ENCODE results near the gene GJA4.

DNA sequence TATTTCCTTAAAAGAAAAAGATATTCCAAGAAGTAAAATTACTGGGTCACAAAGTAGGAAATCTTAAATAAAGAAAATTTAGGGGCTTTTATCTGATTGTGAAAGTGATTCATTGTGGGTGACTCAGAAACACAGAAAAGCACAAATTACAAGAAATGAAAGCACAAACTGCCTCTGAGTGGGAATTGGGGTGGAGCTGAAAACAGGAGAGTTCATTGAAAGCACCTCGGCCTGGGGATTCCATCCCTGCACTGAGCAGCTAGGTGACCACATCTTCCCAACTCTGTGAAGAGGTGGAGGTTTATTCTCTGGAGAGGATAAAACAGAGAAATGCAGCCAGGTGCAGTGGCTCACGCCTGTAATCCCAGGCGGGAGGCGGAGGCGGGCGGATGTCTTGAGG is 7.4 kb downstream of the GJA4 start:
- TF ChIP-seq, protein P1, sequence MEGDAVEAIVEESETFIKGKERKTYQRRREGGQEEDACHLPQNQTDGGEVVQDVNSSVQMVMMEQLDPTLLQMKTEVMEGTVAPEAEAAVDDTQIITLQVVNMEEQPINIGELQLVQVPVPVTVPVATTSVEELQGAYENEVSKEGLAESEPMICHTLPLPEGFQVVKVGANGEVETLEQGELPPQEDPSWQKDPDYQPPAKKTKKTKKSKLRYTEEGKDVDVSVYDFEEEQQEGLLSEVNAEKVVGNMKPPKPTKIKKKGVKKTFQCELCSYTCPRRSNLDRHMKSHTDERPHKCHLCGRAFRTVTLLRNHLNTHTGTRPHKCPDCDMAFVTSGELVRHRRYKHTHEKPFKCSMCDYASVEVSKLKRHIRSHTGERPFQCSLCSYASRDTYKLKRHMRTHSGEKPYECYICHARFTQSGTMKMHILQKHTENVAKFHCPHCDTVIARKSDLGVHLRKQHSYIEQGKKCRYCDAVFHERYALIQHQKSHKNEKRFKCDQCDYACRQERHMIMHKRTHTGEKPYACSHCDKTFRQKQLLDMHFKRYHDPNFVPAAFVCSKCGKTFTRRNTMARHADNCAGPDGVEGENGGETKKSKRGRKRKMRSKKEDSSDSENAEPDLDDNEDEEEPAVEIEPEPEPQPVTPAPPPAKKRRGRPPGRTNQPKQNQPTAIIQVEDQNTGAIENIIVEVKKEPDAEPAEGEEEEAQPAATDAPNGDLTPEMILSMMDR (IDR thresholded peaks at IDR 0.05) = no peak
- no peak for TF ChIP-seq POLR2A (IDR thresholded peaks at IDR 0.05)
